ENCODE measurements around the gene CNBP.

DNA sequence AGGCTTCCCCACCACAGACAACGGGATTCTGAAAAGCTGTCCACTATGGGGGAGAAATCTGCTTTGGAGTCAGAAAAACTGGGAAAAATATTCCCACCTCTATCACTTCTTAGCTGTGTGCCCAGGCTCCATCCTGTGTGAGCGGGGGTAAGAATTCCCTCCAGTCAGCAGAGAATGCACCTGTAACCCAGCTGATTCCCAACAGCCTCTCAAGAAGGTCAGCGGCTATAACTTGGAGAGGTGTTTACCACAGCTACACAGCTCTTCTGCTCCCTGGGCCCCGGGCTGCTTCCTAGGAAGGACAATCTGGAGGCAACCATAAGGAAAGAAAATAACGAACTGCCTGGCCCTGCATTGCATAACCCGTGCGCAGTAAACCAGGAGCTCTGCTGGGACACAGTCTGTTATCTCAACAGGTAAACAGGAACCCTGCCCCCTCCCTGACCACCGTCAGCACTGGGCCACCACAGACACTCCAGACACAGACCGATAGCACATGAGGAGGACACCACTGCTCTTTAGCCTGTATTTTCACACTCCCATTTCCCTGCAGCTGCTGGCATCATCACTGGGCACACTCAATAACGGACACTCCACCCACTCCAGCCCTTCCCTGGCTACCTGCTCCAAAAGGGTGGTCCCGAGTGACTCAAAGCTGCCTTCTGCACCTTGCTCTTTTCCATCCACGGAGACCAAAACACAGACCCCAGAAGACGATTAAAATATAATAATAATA lies 64.2 kb downstream of the CNBP start:
- no peak for TF ChIP-seq CTCF (optimal IDR thresholded peaks at IDR 0.05 in 1 of 3, IDR thresholded peaks at IDR 0.05 in 1 of 3, conservative IDR thresholded peaks at IDR 0.05 in 1 of 3; ENCODE audit: extremely low read depth in 1 of 3, insufficient read depth in 2 of 3, low read length in 3 of 3)
- TF ChIP-seq EZH2 (IDR thresholded peaks at IDR 0.05; ENCODE audit: low read length) = no peak

All from keratinocyte (primary cell).